HG03095 (cell line): ENCODE results near the gene SRM.
"Not testable (repeated sequence)": the region's sequence is repeated elsewhere in the genome, so short reads cannot be mapped to it uniquely, and the experiment has no call there.

Experiments
- ATAC-seq: cut with Tn5 transposase; IDR thresholded peaks from one replicate; pipeline ENCODE4 v1.9.1; 2021; ENCODE audit warnings: moderate library complexity; ENCODE audit not compliant: unreplicated experiment

Gene SRM

GRCh38 chr1:11065796-11066195 lies 6.0 kb upstream of the SRM start:
- no peak for ATAC-seq

- ATAC-seq, result no peak
Measured at GRCh38 chr1:11064942-11065341, 5.1 kb upstream of the SRM start.

DNA sequence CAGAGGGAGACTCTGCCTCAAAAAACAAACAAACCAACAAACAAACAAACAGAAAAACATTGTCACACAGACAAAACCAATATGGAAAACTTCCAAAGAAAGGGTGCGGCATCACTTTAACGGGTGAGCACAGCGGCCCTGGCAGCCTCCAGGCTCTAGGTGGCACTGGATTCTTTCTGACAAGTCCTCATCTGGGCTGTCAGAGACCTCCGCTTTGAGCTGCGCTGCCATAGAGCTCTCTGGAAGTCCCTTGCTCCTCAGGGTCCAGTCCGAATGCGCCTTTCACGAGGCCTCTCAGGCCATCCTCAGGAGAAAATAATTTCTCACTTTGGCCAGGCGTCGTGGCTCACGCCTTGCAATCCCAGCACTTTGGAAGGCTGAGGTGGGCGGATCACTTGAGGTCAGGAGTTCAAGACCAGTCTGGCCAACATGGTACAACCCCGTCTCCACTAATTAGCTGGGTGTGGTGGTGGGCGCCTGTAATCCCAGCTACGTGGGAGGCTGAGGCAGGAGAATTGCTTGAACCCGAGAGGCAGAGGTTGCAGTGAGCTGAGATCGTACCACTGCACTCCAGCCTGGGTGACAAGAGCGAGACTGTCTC lies 4.2 kb upstream of the SRM start:
- not testable (repeated sequence) for ATAC-seq

- no peak for ATAC-seq
Measured at GRCh38 chr1:11062965-11063401, 3.2 kb upstream of the SRM start.

DNA sequence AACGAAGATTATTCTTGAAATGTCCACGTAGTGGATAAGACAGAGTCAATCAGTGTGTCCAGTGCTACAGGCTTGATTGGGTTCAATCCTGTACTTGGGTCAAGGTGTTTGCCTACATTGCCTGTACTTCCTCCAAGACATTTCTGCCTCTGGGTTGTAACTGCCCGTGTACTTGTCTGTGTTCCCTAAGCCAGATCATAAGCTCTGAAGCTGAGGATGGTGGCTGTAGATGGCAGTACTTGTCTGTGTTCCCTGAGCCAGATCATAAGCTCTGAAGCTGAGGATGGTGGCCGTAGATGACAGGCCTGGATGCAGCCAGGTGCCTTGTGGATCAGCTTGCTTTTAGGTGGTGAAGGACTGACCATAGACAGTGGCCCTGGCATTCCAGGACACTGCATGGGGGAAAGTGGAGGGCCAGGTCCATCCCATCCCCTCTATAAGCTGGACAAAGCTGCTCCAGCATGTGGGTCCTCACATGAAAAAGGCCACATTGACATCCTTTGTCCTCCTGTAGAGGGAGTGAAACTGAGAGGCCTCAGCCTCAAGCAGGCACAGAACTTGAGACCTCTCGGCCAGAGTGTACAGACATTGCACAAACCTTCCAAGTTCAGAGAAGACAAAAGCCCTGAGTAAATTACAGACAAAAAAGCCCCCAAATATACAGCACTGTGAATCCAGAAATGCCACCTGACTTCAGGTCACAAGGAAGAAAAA lies 2.0 kb upstream of the SRM start:
- no peak for ATAC-seq

- ATAC-seq, result peak; percentile 3
Measured at GRCh38 chr1:11059155-11059967, 457 bp downstream of the SRM start.

DNA sequence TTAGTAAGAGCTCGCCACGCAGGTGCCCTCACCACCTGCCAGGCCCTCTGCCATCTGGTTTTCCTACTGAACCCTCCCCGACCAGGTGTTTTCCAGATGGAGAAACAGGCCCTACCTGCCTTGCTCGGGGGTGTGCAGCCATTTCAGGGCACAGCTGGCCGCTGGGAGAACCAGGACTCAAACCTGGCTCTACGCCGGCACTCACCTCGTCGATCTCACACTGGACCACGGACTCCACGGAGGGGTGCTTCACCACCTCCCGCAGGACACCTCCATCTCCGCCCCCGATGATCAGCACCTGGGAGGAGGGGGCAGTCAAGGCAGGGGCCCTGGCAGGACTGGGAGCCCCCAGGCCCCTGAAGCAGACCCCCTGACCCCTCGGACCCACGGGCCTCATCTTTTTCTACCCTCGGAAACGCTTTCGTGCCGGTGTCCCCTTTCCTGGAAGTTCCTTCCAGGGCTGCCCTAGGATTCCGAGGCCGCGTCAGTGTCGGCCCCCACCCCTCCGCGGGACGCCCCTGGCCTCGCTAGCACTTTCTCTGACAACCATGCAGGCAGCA lies 1.1 kb downstream of the SRM start:
- ATAC-seq, result no peak

DNA sequence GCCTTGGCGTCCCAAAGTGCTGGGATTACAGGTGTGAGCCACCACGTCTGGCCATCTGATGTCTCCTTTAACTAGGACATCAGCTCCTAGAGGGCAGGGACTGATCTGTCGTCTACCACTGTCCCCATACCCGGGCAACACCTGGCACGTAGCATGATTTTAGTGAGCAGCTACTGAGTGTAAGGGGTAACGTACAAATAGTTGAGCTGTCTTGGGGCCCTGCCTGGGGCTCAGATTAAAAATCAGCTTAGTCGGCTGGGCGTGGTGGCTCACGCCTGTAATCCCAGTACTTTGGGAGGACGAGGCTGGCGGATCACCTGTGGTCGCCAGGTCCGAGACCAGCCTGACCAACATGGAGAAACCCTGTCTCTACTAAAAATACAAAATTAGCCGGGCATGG lies 1.8 kb downstream of the SRM start:
- ATAC-seq, result no peak

DNA sequence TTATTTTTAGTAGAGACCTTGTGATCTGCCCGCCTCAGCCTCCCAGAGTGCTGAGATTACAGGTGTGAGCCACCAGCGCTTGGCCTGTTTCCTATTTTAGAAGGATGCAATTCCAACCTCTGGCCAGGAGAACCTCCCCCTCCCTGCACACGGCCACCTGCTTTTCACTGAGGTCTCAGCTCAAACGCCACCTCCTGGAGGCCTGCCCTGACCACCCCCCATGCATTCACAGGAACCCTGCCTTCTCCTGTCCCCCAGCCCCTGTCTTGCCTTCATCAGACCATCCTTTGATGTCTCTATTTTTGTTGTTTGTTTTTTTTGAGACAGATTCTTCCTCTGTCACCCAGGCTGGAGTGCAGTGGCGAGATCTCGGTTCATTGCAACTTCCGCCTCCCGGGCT lies 2.3 kb downstream of the SRM start:
- ATAC-seq, result no peak

DNA sequence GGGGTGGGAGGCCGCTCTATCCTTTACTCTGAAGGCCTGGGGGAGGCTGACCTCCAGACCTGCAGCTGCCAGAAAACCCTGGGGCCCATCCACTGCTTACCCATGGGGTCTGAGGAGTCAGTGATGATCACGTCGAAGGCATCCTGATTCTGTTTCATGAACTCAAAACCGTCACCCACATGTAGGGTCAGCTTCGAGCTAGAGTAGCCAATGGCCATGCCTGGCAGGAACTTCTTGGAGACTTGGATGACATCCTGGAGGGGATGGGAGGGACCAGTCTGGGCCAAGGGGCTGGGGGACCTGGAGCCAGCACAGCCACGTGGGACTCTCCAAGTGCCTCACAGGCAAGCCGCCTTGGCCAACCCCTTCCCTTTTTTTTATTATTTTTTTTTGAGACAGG lies 3.3 kb downstream of the SRM start:
- no peak for ATAC-seq

- no peak for ATAC-seq
Measured at GRCh38 chr1:11055676-11056075, 4.1 kb downstream of the SRM start.

DNA sequence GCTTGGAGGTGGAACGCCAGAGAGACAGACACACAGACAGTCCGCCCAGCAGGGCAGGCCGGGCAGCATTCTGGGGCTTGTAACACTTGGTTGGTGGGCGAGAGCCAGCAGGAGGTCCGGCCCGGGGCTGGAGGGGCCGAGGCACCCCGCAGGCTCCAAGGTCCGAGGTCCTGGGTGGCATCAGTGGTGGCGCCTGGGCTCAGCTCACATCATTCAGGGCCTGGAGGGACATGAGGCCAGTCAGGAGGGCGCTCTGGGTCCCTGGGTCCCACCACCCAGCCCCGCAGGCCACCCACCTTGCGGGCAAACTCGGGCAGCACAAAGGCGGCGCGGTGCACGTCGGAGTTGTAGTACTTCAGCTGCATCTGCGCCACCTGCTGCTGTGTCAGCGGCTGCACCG lies 5.2 kb downstream of the SRM start:
- ATAC-seq, result no peak

DNA sequence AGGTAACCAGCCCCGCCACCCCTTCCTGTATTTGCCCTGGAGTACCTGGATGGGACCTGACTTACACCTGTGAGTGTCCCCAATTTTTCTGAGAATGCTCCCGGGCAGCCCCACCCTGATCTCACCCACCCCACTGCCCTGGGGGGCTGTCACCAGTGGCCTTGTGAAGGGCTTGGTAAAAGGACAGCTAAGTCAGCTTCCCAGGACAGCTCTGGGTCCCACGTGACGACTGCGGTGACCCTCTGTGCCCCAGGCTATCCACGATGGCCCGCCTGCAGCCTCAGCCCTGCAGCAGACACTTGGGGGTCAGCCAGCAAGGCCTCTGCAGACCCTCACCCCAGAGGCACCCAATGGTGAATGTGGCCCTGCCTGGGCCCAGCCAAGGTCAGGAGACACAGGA lies 5.6 kb downstream of the SRM start:
- ATAC-seq, result no peak

DNA sequence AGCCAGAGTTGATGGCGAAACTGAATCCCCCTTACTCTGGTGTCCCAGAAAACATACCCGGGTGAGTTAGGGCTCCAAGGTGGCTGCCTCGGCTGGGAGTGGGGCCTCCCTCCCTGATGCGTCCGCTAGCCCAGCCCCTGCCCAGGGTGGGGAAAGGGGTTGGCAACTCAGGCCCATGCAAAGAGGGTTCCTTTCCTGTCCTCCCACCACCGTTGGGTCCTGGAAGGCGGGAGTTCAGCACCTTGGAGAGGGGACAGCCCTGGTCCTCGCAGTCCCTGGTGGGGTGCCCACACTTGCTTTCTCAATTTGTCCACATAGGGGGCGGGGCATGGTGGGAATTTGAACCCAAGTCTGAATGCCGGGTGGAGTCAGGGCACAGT lies 6.1 kb downstream of the SRM start:
- ATAC-seq, result no peak

DNA sequence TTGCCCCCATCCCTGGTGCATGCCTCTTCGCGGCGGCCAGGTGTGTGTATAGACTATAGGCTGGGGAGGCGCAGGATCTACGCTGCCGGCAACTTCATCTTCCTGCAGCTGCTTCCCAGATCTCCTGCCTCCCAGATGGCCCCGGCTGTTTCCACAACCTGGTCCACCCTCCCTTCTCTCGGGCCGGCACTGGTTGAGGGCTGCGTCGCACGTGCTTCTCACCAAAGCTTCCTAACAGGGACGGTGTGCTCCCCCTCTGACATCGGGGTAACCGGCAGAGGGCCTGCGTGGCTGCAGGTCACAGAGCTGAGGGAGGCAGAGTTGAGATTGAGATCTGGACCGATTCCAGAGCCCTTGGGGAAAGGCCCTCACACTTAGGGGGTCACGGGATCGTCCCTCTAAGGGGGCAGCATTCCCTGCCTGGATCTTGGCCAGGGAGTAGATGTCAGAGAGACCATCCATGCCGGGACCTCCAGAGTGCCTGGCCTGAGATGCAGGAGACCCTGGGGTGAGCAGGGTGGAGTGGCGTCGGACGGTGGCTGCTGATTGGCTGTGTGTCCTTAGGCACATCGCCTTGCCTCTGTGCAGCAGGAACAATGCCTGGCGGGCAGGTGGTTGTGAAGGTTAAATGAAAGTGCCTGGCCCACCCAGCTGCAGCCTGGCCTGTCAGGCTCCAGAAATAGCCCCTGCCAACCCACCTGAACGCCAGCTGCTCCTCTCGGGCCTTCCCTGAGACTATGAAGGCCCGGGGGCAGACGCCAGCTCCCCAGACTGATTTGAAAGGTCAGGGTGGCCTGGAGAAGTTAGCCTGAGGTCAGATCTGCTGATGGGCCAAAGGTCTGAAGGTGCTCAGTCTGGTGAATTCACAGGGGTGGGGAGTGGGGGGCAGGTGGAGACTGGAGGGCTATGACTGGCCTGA lies 6.7 kb downstream of the SRM start:
- no peak for ATAC-seq

GRCh38 chr1:11051781-11052511 lies 7.9 kb downstream of the SRM start:
- ATAC-seq, result no peak

GRCh38 chr1:11051121-11051520 lies 8.7 kb downstream of the SRM start:
- not testable (repeated sequence) for ATAC-seq

GRCh38 chr1:11046625-11047365 lies 13.0 kb downstream of the SRM start, which contains the start of gene MASP2:
TSS of gene MASP2 (minus strand) at chr1:11047239. CDS start at chr1:11047207, 32 bp downstream.
- ATAC-seq, result no peak

DNA sequence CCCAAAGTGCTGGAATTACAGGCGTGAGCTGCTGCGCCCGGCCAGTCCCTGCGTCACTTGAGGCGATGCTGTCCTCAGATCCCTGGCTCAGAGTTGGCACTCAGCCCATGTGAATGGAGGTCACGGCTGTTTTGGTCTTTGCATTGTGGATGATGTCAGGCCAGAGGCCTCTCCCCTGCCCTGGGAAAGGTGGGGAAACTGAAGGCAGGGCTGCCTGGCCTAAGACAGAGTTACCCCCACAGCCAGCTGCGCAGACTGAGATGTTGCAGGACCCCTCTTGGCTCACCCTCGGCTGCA lies 13.6 kb downstream of the SRM start:
- ATAC-seq, result no peak
